Natural killer cell (primary cell): ENCODE results near the gene ERBB4. TPM values are rescaled to one million over a fixed set of nuclear protein-coding genes. Genes with fewer than 3 reads are reported as not detected.

ENCODE experiments used
- ATAC-seq, 3 donors: fragments of 150-1000 bp in 2 of 3; fragments of 200-7000 bp in 1 of 3; cut with Tn5 transposase; 1 replicate in 1 of 3; 2 replicates in 2 of 3; pipeline ENCODE4 v1.10.0; 2021; ENCODE audit warnings: mild to moderate bottlenecking in 2 of 3, moderate library complexity in 2 of 3
- DNase-seq, 2 donors: peaks; one replicate each; pipeline versions ENCODE4 v3.0.0 to v3.0.0-alpha.2; 2013 to 2021; ENCODE audit warnings: mixed read lengths in 1 of 2
- H3K27ac ChIP-seq: one replicate; pipeline ENCODE4 v1.5.1; 2013; ENCODE audit warnings: mild to moderate bottlenecking, low read length
- H3K27me3 ChIP-seq: one replicate; pipeline ENCODE4 v1.6.1; 2013; ENCODE audit warnings: low read length; ENCODE audit not compliant: control insufficient read depth, insufficient read depth
- H3K36me3 ChIP-seq: one replicate; pipeline ENCODE4 v1.6.1; 2013; ENCODE audit warnings: low read length; ENCODE audit not compliant: control insufficient read depth, insufficient read depth
- H3K4me1 ChIP-seq: one replicate; pipeline ENCODE4 v1.6.1; 2013; ENCODE audit warnings: low read length; ENCODE audit not compliant: control insufficient read depth, insufficient read depth
- H3K4me3 ChIP-seq: one replicate; pipeline ENCODE4 v1.5.1; 2013; ENCODE audit warnings: low read length
- H3K9me3 ChIP-seq: one replicate; pipeline ENCODE4 v1.6.1; 2013; ENCODE audit warnings: low read length; ENCODE audit not compliant: control insufficient read depth, insufficient read depth
- H3K27ac Mint-ChIP-seq, 2 donors: one replicate each; pipeline ENCODE4 v1.8.0; 2022; ENCODE audit warnings: mild to moderate bottlenecking in 2 of 2, mixed read lengths in 2 of 2, moderate library complexity in 1 of 2
- H3K27me3 Mint-ChIP-seq, 2 donors: one replicate each; pipeline ENCODE4 v1.8.0; 2022; ENCODE audit warnings: low read depth in 2 of 2, mixed read lengths in 2 of 2
- H3K36me3 Mint-ChIP-seq: one replicate; pipeline ENCODE4 v1.8.0; 2022; ENCODE audit warnings: mixed read lengths
- H3K4me1 Mint-ChIP-seq, 2 donors: one replicate each; pipeline ENCODE4 v1.8.0; 2022; ENCODE audit warnings: mixed read lengths in 2 of 2
- H3K4me3 Mint-ChIP-seq: one replicate; pipeline ENCODE4 v1.8.0; 2022; ENCODE audit warnings: mild to moderate bottlenecking, moderate library complexity, mixed read lengths
- H3K9me3 Mint-ChIP-seq, 2 donors: one replicate each; pipeline ENCODE4 v1.8.0; 2022; ENCODE audit warnings: mixed read lengths in 2 of 2
- CTCF ChIP-seq: fragments of 200-600 bp; IDR thresholded peaks from one replicate; pipeline ENCODE4 v1.8.0; 2022; ENCODE audit warnings: antibody characterized with exemption
- WGBS: methylation state at CpG from one replicate; pipeline ENCODE4 v1.1.7; 2013; ENCODE audit warnings: missing lambda C conversion rate; ENCODE audit not compliant: insufficient coverage; 5-methylcytosine and 5-hydroxymethylcytosine counted together
- intact Hi-C: fragments of 100-400 bp; cut with micrococcal nuclease; formaldehyde crosslinking; loops from one replicate; pipeline ENCODE4 v1.14.2; 2022
- total RNA-seq, 4 donors: library from RNA; stranded (reverse); fragments of 120-200 nt in 1 of 4; gene quantifications; one replicate each; pipeline versions ENCODE4 v1.2.3 to v1.2.4, GENCODE V29; 2013 to 2022

Gene ERBB4
- total RNA-seq, 3 donors from 2014 or later (not counting 1 experiment from before 2014, with no cell fraction given) = 0.08 TPM; not detected in 2

DNA sequence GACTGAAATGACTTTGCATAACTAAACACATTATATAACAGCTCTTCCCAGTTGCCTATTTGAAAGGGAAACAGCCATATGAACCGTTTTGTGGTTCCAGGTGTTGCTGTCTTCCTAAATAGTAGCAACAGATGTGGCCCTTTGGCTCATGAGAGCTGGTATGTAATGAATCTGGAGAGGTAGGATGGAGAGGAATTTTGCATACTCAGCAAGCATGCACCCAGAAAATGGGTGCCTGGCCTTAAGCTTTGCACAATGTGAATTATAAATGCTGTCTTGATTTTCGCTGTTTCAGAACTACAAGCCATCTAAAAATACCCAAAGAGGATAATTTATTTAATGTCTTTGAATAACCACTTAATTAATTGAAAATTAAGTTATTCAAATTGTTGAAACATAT lies 15.6 kb upstream of the ERBB4 start:
- no peak for ATAC-seq
- no peaks in the 10 kb centered on the region for H3K4me1 ChIP-seq
- intact Hi-C loops = no loop called here
- no peak for DNase-seq
- 62% methylated on average over 1 of the region's 2 CpGs for WGBS
- no peak overlapping the region for H3K4me3 ChIP-seq
- H3K4me1 Mint-ChIP-seq = no peaks in the 10 kb centered on the region
- H3K9me3 Mint-ChIP-seq = no peaks in the 10 kb centered on the region
- H3K27me3 Mint-ChIP-seq = peaks cover 0 to 14% of the 10 kb centered on the region in 2 donors
- H3K27ac Mint-ChIP-seq = no peak overlapping the region
- no peaks in the 10 kb centered on the region for H3K36me3 ChIP-seq
- H3K36me3 Mint-ChIP-seq = no peaks in the 10 kb centered on the region
- no peaks in the 10 kb centered on the region for H3K27me3 ChIP-seq
- H3K27ac ChIP-seq = no peak overlapping the region
- TF ChIP-seq CTCF = no peak
- H3K9me3 ChIP-seq = no peaks in the 10 kb centered on the region
- H3K4me3 Mint-ChIP-seq = no peak overlapping the region

DNA sequence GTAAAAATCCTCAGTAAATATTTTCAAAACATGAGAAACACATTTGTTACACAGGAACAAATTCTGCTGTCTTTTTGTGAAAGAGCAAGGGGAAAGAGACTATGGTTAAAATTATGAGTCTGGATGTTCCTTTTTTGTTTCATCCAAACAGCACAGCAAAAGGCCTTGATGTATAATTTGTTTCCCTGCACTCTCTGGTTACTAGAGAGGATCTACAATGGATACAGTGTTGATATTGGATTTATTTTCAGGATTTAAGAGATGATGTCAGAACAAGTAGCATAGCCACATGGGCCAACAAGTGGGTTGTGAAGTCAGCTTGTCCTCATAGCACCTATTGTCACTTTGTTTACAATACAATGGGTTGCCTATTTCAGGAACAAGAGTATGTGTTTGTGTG lies 11.3 kb upstream of the ERBB4 start:
- Histone ChIP-seq H3K36me3 (no peaks in the 10 kb centered on the region), H3K4me3 (no peak overlapping the region), H3K9me3 (no peaks in the 10 kb centered on the region), H3K27me3 (no peaks in the 10 kb centered on the region), H3K27ac (no peak overlapping the region), H3K4me1 (no peaks in the 10 kb centered on the region)
- H3K4me1 Mint-ChIP-seq = no peaks in the 10 kb centered on the region
- ATAC-seq (no peak), DNase-seq (no peak)
- no peak for TF ChIP-seq CTCF
- H3K4me3 Mint-ChIP-seq = no peak overlapping the region
- no peaks in the 10 kb centered on the region for H3K36me3 Mint-ChIP-seq
- no peak overlapping the region for H3K27ac Mint-ChIP-seq
- intact Hi-C loops = no loop called here
- peaks cover 0 to 14% of the 10 kb centered on the region in 2 donors for H3K27me3 Mint-ChIP-seq
- no peaks in the 10 kb centered on the region for H3K9me3 Mint-ChIP-seq

- H3K4me3 Mint-ChIP-seq = no peak overlapping the region
- no peak overlapping the region for H3K27ac ChIP-seq
- intact Hi-C loops = no loop called here
- no peaks in the 10 kb centered on the region for H3K9me3 ChIP-seq
- TF ChIP-seq CTCF = no peak
- H3K4me1 ChIP-seq = no peaks in the 10 kb centered on the region
- H3K27ac Mint-ChIP-seq = no peak overlapping the region
- peaks cover 0 to 14% of the 10 kb centered on the region in 2 donors for H3K27me3 Mint-ChIP-seq
- DNase-seq (no peak), ATAC-seq (no peak)
- no peaks in the 10 kb centered on the region for H3K36me3 ChIP-seq
- H3K9me3 Mint-ChIP-seq = no peaks in the 10 kb centered on the region
- H3K27me3 ChIP-seq = no peaks in the 10 kb centered on the region
- H3K4me3 ChIP-seq = no peak overlapping the region
- H3K4me1 Mint-ChIP-seq = no peaks in the 10 kb centered on the region
- no peaks in the 10 kb centered on the region for H3K36me3 Mint-ChIP-seq
Observed at GRCh38 chr2:212549463-212549862, 10.9 kb upstream of the ERBB4 start.

- no peaks in the 10 kb centered on the region for H3K4me1 ChIP-seq
- H3K9me3 ChIP-seq = no peaks in the 10 kb centered on the region
- no peak for TF ChIP-seq CTCF
- no peaks in the 10 kb centered on the region for H3K9me3 Mint-ChIP-seq
- DNase-seq (no peak), ATAC-seq (no peak)
- no peak overlapping the region for H3K4me3 ChIP-seq
- no peaks in the 10 kb centered on the region for H3K36me3 ChIP-seq
- no peak overlapping the region for H3K27ac ChIP-seq
- no peak overlapping the region for H3K4me3 Mint-ChIP-seq
- H3K27me3 ChIP-seq = no peaks in the 10 kb centered on the region
- H3K27ac Mint-ChIP-seq = no peak overlapping the region
- no CpG with 5 or more reads among the region's 1 CpG for WGBS
- intact Hi-C loops = no loop called here
- H3K4me1 Mint-ChIP-seq = no peaks in the 10 kb centered on the region
- H3K27me3 Mint-ChIP-seq = peaks cover 0 to 19% of the 10 kb centered on the region in 2 donors
- no peaks in the 10 kb centered on the region for H3K36me3 Mint-ChIP-seq
Observed at GRCh38 chr2:212548455-212548819, 9.8 kb upstream of the ERBB4 start.
